SH-SY5Y (cell line): Measurements from ENCODE around the gene ELOVL7.

ENCODE experiments used
- GATA2 ChIP-seq: IDR thresholded peaks from 2 replicates; pipeline ENCODE4 v1.6.1; 2011; ENCODE audit warnings: mild to moderate bottlenecking, low read depth, low read length
- GATA3 ChIP-seq: IDR thresholded peaks from 2 replicates; pipeline ENCODE4 v1.6.1; 2011; ENCODE audit warnings: low read depth, mild to moderate bottlenecking, low read length, moderate library complexity

GRCh38 chr5:60724126-60724525 is 119.9 kb downstream of the ELOVL7 start:
- TF ChIP-seq GATA2 (no peak), GATA3 (no peak)
